MM.1S (cell line): ENCODE data around the gene RSF1.

ENCODE experiments used
- EZH2 ChIP-seq: fragments of 300-600 bp; sonication (generic); optimal IDR thresholded peaks from 2 replicates; pipeline ENCODE3; 2017; ENCODE audit warnings: low read depth, mild to moderate bottlenecking, antibody characterized with exemption, low read length, mixed read lengths
- TF ChIP-seq, protein P1 (sequence below): fragments of 300-600 bp; sonication (generic); IDR thresholded peaks from 2 replicates; pipeline ENCODE4 v1.5.1; 2016; ENCODE audit warnings: antibody characterized with exemption, low read length, mixed read lengths

DNA sequence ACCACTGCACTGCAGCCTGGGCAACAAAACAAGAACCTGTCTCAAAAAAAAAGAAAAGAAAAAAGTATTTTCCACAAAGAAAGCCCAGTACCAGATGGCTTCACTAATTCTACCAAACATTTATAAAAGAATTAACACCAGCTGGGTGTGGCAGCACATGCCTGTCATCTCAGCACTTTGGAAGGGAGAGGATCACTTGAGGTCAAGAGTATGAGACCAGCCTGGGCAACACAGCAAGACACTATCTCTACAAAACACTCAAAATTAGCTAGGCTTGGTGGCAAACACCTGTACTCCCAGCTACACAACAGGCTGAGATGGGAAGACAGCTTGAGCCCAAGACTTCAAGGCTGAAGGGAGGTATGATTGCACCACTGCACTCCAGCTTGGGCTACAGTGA is 20.1 kb downstream of the RSF1 start:
- TF ChIP-seq, protein P1, sequence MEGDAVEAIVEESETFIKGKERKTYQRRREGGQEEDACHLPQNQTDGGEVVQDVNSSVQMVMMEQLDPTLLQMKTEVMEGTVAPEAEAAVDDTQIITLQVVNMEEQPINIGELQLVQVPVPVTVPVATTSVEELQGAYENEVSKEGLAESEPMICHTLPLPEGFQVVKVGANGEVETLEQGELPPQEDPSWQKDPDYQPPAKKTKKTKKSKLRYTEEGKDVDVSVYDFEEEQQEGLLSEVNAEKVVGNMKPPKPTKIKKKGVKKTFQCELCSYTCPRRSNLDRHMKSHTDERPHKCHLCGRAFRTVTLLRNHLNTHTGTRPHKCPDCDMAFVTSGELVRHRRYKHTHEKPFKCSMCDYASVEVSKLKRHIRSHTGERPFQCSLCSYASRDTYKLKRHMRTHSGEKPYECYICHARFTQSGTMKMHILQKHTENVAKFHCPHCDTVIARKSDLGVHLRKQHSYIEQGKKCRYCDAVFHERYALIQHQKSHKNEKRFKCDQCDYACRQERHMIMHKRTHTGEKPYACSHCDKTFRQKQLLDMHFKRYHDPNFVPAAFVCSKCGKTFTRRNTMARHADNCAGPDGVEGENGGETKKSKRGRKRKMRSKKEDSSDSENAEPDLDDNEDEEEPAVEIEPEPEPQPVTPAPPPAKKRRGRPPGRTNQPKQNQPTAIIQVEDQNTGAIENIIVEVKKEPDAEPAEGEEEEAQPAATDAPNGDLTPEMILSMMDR, result no peak
- no peak for TF ChIP-seq EZH2
